ENCODE results near the gene CACNA1I.

Gene CACNA1I

DNA sequence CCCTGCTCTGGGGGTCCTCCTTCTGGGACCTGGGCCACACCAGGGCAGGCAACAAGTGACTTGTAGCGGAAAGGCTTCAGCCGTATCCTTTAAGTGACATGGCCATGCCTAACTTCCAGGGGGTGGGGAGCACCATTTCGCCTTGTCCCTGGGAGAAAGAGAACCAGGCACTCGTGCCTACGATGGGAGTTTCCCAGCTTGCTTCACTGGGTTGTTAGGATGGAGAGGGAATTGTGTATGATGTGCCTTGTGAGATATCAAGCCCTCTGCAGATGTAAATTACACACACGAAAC, 151.4 kb downstream of the CACNA1I start:
- TF ChIP-seq, protein P1, sequence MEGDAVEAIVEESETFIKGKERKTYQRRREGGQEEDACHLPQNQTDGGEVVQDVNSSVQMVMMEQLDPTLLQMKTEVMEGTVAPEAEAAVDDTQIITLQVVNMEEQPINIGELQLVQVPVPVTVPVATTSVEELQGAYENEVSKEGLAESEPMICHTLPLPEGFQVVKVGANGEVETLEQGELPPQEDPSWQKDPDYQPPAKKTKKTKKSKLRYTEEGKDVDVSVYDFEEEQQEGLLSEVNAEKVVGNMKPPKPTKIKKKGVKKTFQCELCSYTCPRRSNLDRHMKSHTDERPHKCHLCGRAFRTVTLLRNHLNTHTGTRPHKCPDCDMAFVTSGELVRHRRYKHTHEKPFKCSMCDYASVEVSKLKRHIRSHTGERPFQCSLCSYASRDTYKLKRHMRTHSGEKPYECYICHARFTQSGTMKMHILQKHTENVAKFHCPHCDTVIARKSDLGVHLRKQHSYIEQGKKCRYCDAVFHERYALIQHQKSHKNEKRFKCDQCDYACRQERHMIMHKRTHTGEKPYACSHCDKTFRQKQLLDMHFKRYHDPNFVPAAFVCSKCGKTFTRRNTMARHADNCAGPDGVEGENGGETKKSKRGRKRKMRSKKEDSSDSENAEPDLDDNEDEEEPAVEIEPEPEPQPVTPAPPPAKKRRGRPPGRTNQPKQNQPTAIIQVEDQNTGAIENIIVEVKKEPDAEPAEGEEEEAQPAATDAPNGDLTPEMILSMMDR (IDR thresholded peaks at IDR 0.05): no peak
- TF ChIP-seq ZFX (IDR thresholded peaks at IDR 0.05; ENCODE audit: borderline replicate concordance): no peak
- H3K27ac ChIP-seq: no peak overlapping the region

DNA sequence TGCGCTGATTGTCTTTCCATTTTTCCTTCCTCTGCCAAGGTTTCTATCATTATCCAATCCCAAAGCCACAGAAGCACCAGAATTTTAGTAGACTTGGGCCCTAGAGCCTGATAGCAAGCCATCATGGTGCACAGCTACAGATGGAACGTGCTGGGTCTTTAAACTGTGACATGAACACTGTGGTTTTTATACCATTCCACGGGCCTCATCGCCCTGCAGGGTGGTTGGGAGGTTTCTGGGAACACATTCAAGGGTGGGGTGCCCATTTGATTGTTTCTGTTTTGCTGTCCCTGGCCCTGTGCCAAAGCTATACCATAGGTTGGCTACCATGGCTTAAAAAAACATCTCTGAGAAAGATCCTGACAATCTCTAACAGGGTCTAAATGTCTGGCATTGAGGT, 151.9 kb downstream of the CACNA1I start:
- TF ChIP-seq ZFX (IDR thresholded peaks at IDR 0.05; ENCODE audit: borderline replicate concordance): no peak
- TF ChIP-seq, protein P1 (IDR thresholded peaks at IDR 0.05): no peak
- no peak overlapping the region for H3K27ac ChIP-seq

GRCh38 chr22:39723463-39723862, 152.9 kb downstream of the CACNA1I start:
- TF ChIP-seq, protein P1 (IDR thresholded peaks at IDR 0.05): no peak
- TF ChIP-seq ZFX (IDR thresholded peaks at IDR 0.05; ENCODE audit: borderline replicate concordance): no peak
- no peak overlapping the region for H3K27ac ChIP-seq

- H3K27ac ChIP-seq: no peak overlapping the region
- no peak for TF ChIP-seq ZFX (IDR thresholded peaks at IDR 0.05; ENCODE audit: borderline replicate concordance)
- TF ChIP-seq, protein P1 (IDR thresholded peaks at IDR 0.05): no peak
Observed at GRCh38 chr22:39723899-39724351, 153.4 kb downstream of the CACNA1I start.

GRCh38 chr22:39724390-39724789, 153.8 kb downstream of the CACNA1I start:
- no peak for TF ChIP-seq ZFX (IDR thresholded peaks at IDR 0.05; ENCODE audit: borderline replicate concordance)
- TF ChIP-seq, protein P1 (IDR thresholded peaks at IDR 0.05): no peak
- no peak overlapping the region for H3K27ac ChIP-seq

- TF ChIP-seq, protein P1 (IDR thresholded peaks at IDR 0.05): no peak
- no peak for TF ChIP-seq ZFX (IDR thresholded peaks at IDR 0.05; ENCODE audit: borderline replicate concordance)
- H3K27ac ChIP-seq: no peak overlapping the region
Observed at GRCh38 chr22:39724857-39725256, 154.3 kb downstream of the CACNA1I start.

- H3K27ac ChIP-seq: no peak overlapping the region
- TF ChIP-seq, protein P1 (IDR thresholded peaks at IDR 0.05): no peak
- TF ChIP-seq ZFX (IDR thresholded peaks at IDR 0.05; ENCODE audit: borderline replicate concordance): no peak
Observed at GRCh38 chr22:39725351-39726035, 154.9 kb downstream of the CACNA1I start.

All from 22Rv1 (cell line).